HG03442 (cell line): ENCODE measurements around the gene HOXD8.

Experiments
- ATAC-seq: cut with Tn5 transposase; IDR thresholded peaks from one replicate; pipeline ENCODE4 v1.9.1; 2021; ENCODE audit warnings: mild to moderate bottlenecking, moderate library complexity; ENCODE audit not compliant: unreplicated experiment

Gene HOXD8

DNA sequence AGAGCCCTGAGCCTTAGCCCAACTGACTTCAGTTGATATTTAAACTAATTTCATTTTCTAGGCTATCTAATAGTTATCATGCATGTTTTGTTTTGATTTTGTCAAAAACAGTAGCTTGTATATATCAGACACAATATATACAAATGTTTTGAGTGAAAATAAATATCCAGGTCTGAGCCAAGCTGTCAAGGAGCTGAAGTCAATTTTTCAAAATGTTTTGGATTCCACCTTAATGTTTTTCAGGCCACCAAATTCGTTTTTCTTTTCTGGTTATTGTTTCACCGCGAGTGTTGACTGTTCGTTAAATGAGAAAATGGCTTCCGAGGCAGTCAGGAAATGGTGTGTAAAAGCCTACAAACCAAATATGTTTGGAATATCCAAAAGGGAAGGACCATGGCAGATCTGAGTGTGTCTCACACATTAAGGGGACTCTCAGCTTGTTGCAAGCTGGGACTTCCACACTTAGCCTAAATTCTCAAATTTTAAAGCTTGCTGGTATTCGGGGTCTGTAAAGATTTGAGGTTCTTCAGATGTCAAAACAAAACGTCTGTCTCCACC, 27.1 kb upstream of the HOXD8 start:
- ATAC-seq = no peak

- ATAC-seq = no peak
Measured at GRCh38 chr2:176103194-176103593, 26.3 kb upstream of the HOXD8 start.

DNA sequence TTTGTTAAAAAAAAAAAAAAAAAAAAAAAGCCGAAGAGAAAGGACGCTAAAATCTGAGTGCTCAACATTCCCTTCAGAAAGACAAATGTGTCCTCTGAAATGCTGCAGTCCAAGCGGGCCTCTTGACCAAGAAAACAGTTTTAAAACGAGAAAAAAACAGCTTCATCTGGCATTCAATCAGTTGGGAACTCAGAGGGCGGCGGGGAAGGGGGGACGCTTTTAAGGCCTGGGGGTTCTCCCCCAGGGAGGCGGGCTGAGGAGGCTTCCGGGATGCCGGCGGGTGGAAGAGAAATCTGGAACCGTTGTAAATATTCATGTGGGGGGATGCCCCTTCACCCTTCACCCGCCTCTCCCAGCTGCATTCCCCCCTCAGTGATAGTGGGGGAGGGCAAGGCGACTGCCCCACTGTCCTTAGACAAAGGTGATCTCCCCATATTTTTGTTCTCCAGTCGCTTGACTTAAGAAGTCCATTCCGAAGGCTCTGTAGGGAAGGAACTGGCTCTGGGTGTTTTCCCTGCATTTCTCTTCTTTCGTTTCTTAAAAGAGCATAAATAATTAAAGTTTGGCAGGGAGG, 25.7 kb upstream of the HOXD8 start:
- ATAC-seq = no peak

DNA sequence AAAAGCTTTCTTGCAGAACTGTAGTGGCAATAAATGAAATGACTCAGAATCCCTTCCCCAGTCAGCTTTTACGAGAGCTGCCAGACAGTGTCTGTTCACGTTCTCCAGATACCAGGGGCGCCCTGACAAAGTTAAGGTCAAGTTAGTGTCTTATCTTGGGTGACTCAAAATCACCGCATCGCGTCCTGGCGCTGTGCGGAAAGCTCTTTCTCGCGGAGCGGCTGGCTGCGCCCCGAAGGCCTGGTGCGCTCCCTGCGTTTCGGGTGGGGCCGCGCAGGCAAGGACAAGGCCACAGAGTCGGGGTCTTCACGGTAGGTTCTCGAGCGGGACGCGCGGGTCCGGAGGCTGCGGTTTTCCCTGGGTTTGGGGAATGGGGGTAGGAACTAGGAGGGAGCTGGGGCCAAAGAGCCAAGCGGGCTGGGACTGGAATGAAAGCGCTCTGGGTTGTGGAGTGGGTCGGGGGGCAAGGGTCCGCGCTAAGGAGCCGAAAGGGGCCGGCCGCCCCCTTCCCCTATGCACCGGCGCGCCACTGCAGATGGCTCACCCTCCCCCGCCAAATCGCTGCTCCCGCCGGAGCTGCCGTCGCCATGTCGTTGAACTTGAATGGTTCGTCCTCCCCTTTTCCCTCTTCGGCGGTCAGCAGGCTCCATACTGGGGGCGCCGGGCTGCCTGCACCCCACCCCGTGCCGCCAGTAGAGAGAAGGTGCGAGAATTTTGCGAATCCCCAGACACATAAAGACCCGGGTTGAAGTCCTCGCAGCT, 25.0 kb upstream of the HOXD8 start:
- ATAC-seq = no peak

- ATAC-seq = no peak
Measured at GRCh38 chr2:176105078-176105729, 24.3 kb upstream of the HOXD8 start.

DNA sequence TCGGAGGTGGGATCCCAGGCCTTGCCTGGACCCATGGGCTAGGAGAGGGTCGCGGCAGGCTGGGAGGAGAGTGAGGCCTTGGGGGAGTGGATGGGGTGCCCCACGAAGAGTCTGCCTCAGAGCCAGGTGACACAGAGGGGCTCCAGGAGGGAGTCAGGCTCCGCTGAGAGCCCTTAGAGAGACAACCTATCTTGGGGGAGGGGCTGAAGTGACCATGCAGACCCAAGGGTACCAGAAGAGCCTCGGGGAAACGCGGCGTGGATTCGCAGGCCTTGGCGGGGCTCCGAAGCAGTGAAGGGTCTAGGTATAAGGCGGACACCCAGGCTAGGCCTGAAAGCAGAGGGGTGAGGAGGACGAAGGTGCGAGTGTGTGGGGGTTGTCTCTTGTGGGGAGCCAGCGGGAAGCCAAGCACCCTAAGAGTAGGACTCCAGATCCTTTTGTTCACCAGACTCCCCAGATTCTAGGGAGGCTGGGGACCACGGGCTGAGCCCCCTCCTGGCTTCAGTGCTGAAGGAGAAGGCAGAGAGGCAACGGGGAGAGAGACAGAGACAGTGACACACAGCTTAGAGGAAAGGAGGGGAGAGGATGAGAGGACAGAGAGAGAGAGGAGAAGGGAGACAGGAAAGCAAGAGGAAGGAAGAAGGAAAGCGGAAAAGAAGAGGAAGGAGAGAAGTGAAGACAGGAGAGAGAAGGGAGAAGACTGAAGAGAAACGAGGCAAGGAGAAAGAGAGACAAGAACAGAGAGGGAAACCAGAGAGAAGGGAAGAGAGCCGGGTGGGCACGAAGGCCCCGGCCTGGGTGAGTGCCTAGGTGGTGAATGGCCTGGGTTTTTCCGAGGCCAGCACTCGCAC, 23.6 kb upstream of the HOXD8 start:
- ATAC-seq = no peak

- no peak for ATAC-seq
Measured at GRCh38 chr2:176106581-176107539, 22.6 kb upstream of the HOXD8 start, which contains the start of gene HOXD11. HOXD11 (plus strand) TSS chr2:176107280; CDS start chr2:176107356, 76 bp downstream.

DNA sequence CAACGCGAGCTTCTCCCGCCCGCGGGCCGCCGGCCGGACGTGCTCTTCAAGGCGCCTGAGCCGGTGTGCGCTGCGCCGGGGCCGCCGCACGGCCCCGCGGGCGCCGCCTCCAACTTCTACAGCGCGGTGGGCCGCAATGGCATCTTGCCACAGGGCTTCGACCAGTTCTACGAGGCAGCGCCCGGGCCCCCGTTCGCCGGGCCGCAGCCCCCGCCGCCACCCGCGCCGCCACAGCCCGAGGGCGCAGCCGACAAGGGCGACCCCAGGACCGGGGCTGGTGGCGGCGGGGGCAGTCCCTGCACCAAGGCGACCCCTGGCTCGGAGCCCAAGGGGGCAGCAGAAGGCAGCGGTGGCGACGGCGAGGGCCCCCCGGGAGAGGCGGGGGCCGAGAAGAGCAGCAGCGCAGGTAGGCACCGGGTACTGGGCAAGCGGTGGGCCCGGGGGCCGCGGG, 21.7 kb upstream of the HOXD8 start:
- ATAC-seq = no peak

DNA sequence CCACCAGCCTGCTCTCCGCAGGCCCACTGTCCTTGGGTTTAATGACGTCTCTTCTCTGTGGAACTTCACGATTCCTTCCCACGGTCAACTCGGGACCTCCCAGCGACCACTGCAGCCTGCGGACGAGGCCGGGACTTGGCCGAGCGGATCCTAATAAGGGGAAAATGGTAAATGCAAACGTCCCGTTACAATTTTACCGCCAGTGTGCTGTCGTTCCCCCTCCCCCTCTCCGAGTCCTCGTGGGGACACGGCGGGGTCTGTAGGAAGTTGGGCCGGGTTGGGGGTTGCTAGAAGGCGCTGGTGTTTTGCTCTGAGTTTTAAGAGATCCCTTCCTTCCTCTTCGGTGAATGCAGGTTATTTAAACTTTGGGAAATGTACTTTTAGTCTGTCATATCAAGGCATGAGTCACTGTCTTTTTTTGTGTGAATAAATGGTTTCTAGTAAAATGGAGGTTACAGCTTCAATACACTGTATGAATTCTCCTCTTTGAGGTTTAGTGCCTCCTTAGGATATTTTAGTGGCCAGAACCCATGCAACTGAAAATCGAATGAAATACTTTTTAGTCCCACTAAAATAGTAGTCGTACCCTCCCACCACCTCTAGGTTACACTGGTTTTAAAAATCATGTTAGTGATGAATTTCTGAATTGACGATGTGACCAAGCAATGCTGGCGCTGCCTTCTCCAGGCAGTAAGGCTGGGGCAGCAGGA, 20.2 kb upstream of the HOXD8 start:
- ATAC-seq = no peak

GRCh38 chr2:176109946-176110345, 19.6 kb upstream of the HOXD8 start:
- no peak for ATAC-seq

DNA sequence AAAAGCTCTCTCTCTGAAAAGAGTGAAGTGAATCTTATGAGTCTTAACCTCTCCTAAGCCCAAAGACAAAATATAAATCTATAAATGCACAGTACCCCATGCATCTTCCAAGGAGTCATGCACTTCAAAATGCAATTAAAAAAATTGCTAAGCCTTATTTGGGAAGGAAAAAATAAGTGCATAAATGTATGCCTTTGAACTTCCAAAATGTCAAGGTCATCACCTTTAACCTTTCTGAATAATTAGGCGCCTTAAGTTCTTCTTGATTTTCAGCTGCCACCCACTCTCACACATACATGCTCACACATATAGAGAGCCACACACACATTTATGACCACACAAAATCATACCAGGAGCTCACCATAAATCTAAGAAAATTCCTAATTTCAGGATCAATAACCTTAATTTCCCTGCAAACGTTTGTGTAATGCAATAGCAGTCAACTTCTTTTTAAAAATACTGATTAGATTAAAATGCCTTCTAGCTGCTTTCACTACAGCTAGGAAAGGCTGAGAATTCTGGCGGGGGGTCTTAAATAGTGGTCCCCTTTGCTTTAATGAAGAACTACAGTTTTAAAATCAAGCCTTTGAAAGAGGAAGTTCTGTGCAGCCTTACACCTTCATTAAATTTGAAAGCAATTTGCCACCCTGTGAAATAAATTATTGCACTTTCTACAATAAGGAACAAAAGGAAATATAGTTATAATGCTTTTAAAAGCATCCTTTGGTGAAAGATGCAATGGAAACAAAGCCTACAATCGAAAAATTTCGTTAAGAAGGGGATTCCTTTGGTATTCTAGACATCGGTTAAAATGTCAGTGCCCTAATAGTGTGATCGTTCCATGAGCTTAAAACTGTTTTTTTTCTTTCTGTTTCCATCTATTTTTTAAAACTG, 18.8 kb upstream of the HOXD8 start:
- no peak for ATAC-seq

DNA sequence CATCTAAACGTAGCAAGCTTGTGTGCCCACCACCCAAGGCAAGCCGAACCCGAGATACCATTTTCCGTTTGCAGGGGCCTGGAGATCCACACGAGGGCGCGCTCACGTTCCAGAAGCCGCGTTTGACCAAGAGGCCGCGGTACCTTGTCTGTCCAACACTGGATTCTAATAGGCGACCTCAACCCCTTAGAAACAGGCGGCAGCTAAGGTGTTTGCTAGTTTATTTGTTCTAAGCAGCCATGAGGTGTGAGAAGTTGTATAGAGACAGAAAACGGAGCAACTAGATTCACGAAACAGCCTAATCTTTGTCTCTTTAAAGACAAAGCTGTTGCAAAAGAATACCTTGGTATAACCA, 18.2 kb upstream of the HOXD8 start:
- no peak for ATAC-seq

DNA sequence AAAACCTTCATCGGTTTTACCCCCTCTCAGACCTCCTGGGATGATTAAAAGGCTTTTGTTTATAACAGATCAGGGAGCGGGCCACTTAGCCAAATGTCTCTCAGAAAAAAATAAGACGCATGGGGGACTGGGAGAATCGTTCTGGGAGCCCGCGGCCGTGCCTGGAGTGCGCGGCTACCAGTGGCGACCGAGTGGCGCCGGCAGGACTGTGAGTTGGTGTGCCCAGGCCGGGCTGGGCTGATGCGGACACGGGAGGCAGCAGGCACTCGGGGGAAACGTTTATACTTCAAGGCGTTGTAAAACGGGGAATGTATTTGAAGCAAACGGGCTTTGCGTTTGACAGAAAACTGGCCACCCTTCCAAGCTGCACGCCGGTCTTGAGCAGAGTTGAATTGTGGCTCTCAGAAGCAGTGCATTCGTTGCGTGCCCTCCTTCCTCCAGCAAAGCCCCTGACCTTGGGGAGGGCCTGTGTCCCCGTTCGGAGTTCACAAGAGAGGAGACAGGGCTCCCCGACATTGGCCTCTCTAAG, 17.6 kb upstream of the HOXD8 start:
- no peak for ATAC-seq

- ATAC-seq = no peak
Measured at GRCh38 chr2:176112375-176113302, 16.9 kb upstream of the HOXD8 start.

DNA sequence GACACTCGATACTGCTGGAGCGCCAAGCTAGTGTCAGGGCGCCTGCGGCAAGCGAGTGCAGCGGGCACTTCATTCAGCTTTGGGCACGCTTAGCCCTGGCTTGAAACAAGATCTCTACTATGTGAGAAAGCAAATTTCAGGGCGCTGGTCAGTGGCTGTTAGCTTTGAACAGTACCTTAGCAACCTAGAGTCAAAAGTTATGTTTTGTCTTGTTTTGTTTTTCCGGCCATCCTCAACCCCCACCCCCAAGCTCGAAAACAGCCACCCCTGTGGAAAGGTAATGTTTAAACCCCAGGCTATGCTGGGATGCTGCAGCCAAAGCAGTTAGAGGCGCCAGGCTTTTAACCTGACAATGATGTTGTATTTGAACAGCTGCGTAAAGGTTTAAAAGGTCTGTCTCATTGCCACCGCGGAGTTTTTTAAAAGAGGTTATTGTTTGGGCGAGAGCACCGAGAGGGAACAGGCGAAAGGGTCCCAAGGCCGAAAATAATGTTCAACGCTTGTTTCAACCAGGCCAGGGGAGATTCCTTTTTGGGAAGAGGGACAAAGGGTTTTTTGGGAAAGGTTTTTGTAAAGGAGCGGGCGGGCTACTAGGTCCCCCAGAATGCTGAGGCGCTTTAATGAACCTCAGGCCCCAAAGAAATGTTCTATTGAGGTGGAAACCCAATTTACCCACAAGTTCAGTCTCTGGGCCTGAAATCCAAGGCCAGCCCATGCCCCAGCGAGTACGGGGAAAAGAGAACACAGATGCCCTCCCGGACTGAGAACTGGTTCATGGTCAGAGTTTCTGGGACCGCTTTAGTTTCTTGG, 15.2 kb upstream of the HOXD8 start:
- ATAC-seq = no peak
